Suprapubic skin (tissue), 4 donors: ENCODE results near the gene ICAM4.

ENCODE experiments used
- CTCF ChIP-seq, 2 donors: fragments of 200-600 bp in 1 of 2; fragments of 450-650 bp in 1 of 2; sonication (generic) in 1 of 2; IDR thresholded peaks; one replicate each; pipeline ENCODE4 v1.5.1; 2016 to 2019; ENCODE audit warnings: antibody characterized with exemption in 2 of 2, mild to moderate bottlenecking in 1 of 2, moderate library complexity in 1 of 2
- EP300 ChIP-seq: sonication (generic); formaldehyde crosslinking; IDR thresholded peaks from one replicate; pipeline ENCODE4 v1.6.1; 2017; ENCODE audit warnings: antibody characterized with exemption
- POLR2A ChIP-seq, 2 donors: fragments of 450-650 bp; IDR thresholded peaks; one replicate each; pipeline ENCODE4 v1.6.1; 2017; ENCODE audit warnings: antibody characterized with exemption in 2 of 2, mild to moderate bottlenecking in 2 of 2, moderate library complexity in 2 of 2
- POLR2AphosphoS5 ChIP-seq, 3 donors: sonication (generic); formaldehyde crosslinking; IDR thresholded peaks; one replicate each; pipeline ENCODE4 v1.6.1; 2017; ENCODE audit warnings: antibody characterized with exemption in 3 of 3

- TF ChIP-seq CTCF (IDR thresholded peaks at IDR 0.05) = no peak
- TF ChIP-seq POLR2A (IDR thresholded peaks at IDR 0.05) = no peak
- TF ChIP-seq EP300 = no peak
- no peak for TF ChIP-seq POLR2AphosphoS5 (IDR thresholded peaks at IDR 0.05)
Measured at GRCh38 chr19:10320602-10321416, 34.1 kb downstream of the ICAM4 start.
